GM18508 (cell line): ENCODE data around the gene RNF157.

Experiments used
- ATAC-seq: cut with Tn5 transposase; IDR thresholded peaks from one replicate; pipeline ENCODE4 v1.9.1; 2021; ENCODE audit warnings: moderate number of reproducible peaks; ENCODE audit not compliant: insufficient read depth, unreplicated experiment

The RNF157 gene

DNA sequence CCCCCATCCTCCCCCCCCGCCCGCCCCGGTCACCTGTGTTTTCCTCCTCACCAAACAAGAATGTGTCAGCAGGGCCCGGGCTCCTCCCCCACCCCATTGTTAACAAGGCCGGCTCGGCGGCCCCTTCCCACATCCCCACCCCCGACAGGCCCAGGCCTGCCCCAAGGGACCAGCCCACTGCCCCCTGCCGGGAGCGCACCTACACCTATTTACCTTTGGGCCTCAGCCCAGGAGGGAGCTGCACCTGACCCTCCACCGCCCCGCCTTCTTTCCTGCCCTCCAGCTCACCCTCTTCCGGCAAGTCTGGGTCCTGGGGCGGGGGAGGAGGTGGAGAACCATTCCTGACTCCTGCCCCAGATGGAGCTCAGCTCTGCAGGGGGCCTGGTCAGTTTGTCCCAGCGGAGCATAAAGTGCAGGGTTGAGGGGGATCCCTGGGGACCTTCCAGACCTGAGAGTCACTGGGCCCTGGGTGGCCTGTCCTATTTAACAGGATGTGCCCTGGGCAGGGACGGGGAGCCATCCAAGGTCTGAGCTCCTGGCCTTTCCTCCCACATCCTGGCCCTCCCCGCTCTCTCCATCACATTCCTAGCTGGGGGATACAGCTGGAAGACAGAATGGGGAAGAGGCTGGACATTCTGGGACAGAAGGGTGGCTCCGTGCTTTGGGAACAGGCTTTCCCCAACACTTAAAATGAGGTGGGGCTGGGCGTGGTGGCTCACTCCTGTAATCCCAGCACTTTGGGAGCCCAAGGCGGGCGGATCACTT is 107.5 kb downstream of the RNF157 start:
- ATAC-seq, result no peak

- ATAC-seq, result no peak
These were observed 108.4 kb downstream of the RNF157 start for GRCh38 chr17:76131692-76132573.

DNA sequence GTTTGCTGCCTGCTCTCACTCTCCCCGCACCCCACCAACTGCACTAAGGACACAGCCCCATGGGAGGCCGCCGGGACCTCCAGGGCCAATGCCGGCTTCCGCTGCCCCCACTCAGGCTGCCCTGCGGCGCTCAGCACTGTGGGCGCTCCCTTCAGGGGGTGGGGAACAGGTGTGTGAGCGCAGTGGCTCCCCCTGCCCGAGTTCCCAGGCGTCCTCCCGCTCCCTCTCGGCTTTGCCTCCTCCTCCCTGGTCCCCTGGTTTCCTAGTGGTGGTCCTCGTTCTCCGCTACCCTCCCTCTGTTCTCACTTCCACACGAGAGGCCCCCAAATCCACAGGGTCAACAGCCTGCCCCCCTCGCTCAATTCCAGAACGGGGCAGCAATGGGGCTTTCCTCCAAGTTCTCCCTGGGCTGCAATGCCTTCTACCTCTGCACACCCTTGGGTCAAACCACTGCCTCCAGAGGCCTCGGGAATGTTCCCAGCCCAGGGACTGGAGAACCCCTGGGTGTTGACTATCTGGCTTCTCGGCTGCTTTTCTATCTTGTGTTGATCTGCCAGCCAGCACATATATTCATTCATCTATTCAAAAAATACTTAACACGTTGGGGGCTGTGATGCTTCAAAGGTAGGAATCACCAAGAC is 109.1 kb downstream of the RNF157 start:
- ATAC-seq, result no peak

- no peak for ATAC-seq
These were observed 109.8 kb downstream of the RNF157 start for GRCh38 chr17:76130473-76130872.

DNA sequence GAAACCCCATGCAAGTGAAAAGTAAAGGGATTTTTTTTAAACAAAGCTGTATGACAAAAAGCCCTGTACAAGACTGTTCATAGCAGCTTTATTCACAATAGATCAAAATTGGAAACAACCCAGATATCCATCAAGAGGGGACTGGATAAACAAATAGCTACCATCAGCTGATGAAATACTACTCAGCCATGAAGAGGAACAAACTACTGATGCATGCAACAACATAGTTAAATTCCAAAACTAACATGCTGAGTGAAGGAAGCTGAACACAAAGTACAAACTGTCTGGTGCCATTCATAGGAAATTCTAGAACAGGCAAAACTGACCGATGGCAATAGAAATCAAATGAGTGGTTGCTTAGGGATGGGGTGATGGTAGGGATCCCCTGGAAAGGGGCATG is 114.4 kb downstream of the RNF157 start:
- ATAC-seq, result no peak

DNA sequence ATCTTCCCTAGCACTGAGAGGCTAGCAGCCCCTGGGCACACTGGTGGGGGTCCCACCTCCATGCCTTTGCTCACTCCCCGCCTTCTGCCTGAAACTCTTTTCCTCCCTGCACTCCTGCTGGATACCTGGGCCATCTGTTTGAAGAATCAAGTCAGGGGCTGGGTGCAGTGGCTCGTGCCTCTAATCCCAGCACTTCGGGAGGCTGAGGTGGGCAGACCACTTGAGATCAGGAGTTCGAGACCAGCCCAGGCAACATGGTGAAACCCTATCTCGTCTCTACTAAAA is 115.0 kb downstream of the RNF157 start:
- no peak for ATAC-seq

- ATAC-seq, result no peak
These were observed 115.5 kb downstream of the RNF157 start for GRCh38 chr17:76124582-76125390.

GRCh38 chr17:76123749-76124581 is 116.3 kb downstream of the RNF157 start:
- no peak for ATAC-seq

DNA sequence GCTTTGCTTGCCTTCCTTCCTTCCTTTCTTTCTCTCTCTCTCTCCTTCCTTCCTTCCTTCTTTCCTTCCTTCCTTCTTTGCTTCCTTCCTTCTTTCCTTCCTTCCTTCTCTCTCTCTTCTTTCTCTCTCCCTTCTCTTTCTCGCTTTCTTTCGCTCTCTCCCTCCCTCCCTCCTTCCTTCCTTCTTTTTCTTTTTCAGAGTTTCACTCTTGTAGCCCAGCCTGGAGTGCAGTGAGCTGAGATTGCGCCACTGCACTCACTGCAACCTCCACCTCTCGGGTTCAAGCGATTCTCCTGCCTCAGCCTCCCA is 117.1 kb downstream of the RNF157 start:
- ATAC-seq, result no peak

- no peak for ATAC-seq
These were observed 117.7 kb downstream of the RNF157 start for GRCh38 chr17:76122431-76123190.

DNA sequence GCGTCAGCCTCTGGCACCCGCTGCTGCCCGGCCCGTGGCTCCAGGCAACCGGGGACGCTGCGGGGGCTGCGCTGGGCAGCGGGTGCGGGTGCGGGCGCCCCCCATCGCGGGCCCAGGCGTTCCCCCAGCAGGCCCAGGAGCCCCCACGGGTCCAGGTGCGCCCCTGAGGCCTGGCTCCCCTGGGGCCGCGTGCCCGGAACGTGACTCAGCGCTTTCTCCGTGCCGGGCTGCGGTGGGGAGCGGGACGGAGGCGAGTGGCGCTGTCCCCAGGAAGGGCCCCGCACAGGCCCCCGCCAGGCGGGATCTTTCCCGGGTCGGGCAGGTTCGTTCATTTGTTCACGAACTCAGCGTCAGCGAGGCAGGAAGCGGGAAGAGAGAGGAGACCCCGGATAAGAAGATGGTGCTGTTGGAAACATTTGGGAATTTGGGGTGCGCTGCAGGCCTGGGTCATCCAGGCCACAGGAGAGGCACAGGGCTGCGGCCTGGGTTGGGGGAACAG is 118.3 kb downstream of the RNF157 start:
- no peak for ATAC-seq

- ATAC-seq, result no peak
These were observed 119.7 kb downstream of the RNF157 start for GRCh38 chr17:76120658-76121008.

DNA sequence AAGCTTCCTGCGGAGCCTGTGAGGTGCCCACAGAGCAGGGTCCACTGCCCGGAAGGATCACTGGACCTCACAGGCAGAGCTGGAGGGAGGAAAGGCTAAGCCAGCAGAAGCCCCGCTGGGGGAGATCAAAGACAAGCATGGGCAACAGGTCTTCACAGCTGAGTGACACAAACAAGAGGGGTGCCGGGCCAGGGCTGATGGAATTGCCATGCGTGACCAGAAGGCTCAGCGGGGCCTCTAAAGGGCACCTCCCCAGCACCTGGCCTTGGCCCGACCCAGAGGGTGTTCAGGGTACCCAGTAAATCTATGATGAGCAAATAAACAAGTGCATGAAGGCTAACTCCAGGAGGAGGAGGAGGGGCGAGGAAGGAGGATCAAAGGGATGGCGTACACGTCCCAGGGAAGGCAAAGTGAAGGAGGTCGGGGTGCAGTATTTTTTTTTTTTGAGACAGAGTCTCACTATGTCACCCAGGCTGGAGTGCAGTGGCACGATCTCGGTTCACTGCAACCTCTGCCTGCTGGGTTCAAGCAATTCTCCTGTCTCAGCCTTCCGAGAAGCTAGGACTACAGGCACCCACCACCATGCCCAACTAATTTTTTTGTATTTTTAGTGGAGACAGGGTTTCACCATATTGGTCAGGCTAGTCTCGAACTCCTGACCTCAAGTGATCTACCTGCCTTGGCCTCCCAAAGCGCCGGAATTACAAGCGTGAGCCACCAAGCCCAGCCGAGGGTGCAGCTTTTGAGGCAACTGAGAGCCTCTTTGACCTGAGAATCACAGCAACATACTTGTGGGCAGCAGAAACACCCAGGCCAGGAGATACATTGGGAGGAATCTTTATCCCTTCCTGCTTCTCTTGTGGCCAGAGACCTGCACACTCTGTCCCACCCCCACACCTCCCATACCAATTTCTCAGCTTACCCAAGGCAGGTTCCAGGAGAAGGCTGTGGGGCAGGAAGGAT is 120.6 kb downstream of the RNF157 start:
- ATAC-seq, result no peak

DNA sequence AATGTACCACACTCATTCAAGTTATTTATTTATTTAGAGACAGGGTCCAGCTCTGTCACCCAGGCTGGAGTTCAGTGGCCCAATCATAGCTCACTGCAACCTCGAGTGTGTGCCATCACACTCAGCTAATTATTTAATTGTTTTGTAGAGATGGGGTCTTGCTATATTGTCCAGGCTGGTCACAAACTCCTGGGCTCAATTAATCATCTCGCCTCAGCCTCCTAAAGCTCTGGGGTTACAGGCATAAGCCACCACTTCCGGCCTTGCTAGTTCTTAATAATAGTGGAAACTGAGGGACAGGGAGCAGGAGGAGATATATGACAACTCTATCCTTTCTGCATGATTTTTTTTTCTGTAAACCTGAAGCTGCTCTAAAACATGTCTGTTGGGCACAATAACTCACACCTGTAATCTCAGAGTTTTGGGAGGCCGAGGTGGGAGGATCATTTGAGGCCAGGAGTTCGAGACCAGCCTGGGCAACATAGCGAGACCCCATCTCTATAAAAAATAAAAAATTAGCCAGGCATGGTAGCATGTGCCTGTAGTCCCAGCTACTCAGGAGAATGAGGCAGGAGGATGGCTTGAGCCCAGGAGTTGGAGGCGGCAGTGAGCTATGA is 125.0 kb downstream of the RNF157 start:
- ATAC-seq, result no peak

GRCh38 chr17:76111956-76112355 is 128.3 kb downstream of the RNF157 start:
- no peak for ATAC-seq

DNA sequence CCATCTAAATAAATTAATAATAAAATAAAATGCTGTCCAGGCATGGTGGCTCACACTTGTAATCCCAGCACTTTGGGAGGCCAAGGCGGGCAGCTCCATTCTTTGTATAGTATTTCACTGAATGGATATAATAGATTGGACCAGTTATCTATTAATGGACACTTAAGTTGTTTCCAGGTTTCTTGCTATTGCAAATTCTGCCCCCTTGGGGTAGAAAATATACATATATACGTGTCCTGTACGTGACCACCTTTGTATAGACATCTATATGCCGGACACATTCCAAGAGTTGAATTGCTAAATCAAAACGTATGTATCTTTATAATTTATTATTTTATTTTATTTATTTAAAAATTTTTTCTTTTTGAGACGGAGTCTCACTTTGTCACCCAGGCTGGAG is 132.8 kb downstream of the RNF157 start:
- no peak for ATAC-seq

DNA sequence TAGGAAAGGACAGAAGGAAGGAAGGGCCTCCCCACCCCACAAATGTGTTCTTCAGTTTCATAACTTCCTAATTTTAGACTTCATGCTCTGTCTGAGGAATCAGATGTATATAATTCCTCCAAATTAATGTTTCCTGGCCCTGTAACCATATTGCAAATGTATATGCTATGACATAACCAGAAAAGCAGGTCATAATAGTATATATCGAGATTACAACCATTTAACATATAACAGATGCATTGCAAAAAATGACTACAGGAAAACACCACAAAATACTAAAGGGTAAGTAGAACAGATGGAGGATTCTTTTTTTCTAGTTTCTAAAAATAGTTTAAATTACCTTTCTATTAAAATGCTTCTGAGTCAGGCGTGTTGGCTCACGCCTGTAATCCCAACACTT is 133.6 kb downstream of the RNF157 start:
- ATAC-seq, result no peak

- no peak for ATAC-seq
These were observed 135.4 kb downstream of the RNF157 start for GRCh38 chr17:76104896-76105231.
